Suprapubic skin (tissue), 4 donors: ENCODE data around the gene SPEG. TPM values are rescaled to one million over a fixed set of nuclear protein-coding genes. Genes with fewer than 3 reads are reported as not detected.

Source experiments
- DNase-seq, 2 donors: peaks; one replicate each; pipeline ENCODE4 v3.0.0-alpha.2; 2019; ENCODE audit warnings: low spot score in 2 of 2
- H3K27ac ChIP-seq: fragments of 200-600 bp; sonication (generic); one replicate; pipeline ENCODE4 v1.5.1; 2019
- H3K27me3 ChIP-seq: fragments of 200-600 bp; sonication (generic); one replicate; pipeline ENCODE4 v1.5.1; 2019
- H3K36me3 ChIP-seq: fragments of 200-600 bp; sonication (generic); one replicate; pipeline ENCODE4 v1.5.1; 2019
- H3K4me1 ChIP-seq: fragments of 200-600 bp; sonication (generic); one replicate; pipeline ENCODE4 v1.5.1; 2019
- H3K4me3 ChIP-seq: fragments of 200-600 bp; sonication (generic); one replicate; pipeline ENCODE4 v1.5.1; 2019; ENCODE audit warnings: mild to moderate bottlenecking
- H3K9me3 ChIP-seq: fragments of 200-600 bp; sonication (generic); one replicate; pipeline ENCODE4 v1.5.1; 2019
- EP300 ChIP-seq: sonication (generic); formaldehyde crosslinking; IDR thresholded peaks from one replicate; pipeline ENCODE4 v1.6.1; 2017; ENCODE audit warnings: antibody characterized with exemption
- POLR2A ChIP-seq, 2 donors: fragments of 450-650 bp; IDR thresholded peaks; one replicate each; pipeline ENCODE4 v1.6.1; 2017; ENCODE audit warnings: antibody characterized with exemption in 2 of 2, mild to moderate bottlenecking in 2 of 2, moderate library complexity in 2 of 2
- POLR2AphosphoS5 ChIP-seq, 3 donors: sonication (generic); formaldehyde crosslinking; IDR thresholded peaks; one replicate each; pipeline ENCODE4 v1.6.1; 2017; ENCODE audit warnings: antibody characterized with exemption in 3 of 3
- WGBS: methylation state at CpG from one replicate; pipeline ENCODE4 v1.1.5; 2018; 5-methylcytosine and 5-hydroxymethylcytosine counted together
- total RNA-seq, 4 donors: library from RNA; depleted of rRNA; stranded (reverse); fragments of >200 nt; gene quantifications; one replicate each; pipeline ENCODE4 v1.1.0, GENCODE V29; 2016
- TF ChIP-seq, protein P1 (sequence below), 2 donors: fragments of 200-600 bp in 1 of 2; fragments of 450-650 bp in 1 of 2; sonication (generic) in 1 of 2; IDR thresholded peaks; one replicate each; pipeline ENCODE4 v1.5.1; 2016 to 2019; ENCODE audit warnings: antibody characterized with exemption in 2 of 2, mild to moderate bottlenecking in 1 of 2, moderate library complexity in 1 of 2

SPEG gene
- total RNA-seq, 4 donors from 2014 or later = 6.5 to 17.2 (median 6.7) TPM

GRCh38 chr2:219410390-219410789 lies 24.3 kb upstream of the SPEG start:
- no peaks in the 10 kb centered on the region for H3K4me1 ChIP-seq
- no peak overlapping the region for H3K27ac ChIP-seq
- H3K27me3 ChIP-seq = peaks cover 8% of the 10 kb centered on the region
- H3K4me3 ChIP-seq = no peak overlapping the region
- TF ChIP-seq POLR2A (IDR thresholded peaks at IDR 0.05) (no peak), EP300 (no peak), POLR2AphosphoS5 (IDR thresholded peaks at IDR 0.05) (no peak)
- TF ChIP-seq, protein P1, sequence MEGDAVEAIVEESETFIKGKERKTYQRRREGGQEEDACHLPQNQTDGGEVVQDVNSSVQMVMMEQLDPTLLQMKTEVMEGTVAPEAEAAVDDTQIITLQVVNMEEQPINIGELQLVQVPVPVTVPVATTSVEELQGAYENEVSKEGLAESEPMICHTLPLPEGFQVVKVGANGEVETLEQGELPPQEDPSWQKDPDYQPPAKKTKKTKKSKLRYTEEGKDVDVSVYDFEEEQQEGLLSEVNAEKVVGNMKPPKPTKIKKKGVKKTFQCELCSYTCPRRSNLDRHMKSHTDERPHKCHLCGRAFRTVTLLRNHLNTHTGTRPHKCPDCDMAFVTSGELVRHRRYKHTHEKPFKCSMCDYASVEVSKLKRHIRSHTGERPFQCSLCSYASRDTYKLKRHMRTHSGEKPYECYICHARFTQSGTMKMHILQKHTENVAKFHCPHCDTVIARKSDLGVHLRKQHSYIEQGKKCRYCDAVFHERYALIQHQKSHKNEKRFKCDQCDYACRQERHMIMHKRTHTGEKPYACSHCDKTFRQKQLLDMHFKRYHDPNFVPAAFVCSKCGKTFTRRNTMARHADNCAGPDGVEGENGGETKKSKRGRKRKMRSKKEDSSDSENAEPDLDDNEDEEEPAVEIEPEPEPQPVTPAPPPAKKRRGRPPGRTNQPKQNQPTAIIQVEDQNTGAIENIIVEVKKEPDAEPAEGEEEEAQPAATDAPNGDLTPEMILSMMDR (IDR thresholded peaks at IDR 0.05) = no peak
- no peaks in the 10 kb centered on the region for H3K9me3 ChIP-seq
- WGBS = 93% methylated on average over 8 of the region's 8 CpGs
- no peaks in the 10 kb centered on the region for H3K36me3 ChIP-seq
- DNase-seq = no peak

- TF ChIP-seq POLR2A (IDR thresholded peaks at IDR 0.05) (no peak), POLR2AphosphoS5 (IDR thresholded peaks at IDR 0.05) (no peak), EP300 (no peak)
- TF ChIP-seq, protein P1 (IDR thresholded peaks at IDR 0.05) = no peak
- no peak for DNase-seq
- H3K27ac ChIP-seq = no peak overlapping the region
- H3K36me3 ChIP-seq = no peaks in the 10 kb centered on the region
- WGBS = 78% methylated on average over 4 of the region's 4 CpGs
- no peak overlapping the region for H3K4me3 ChIP-seq
- H3K9me3 ChIP-seq = no peaks in the 10 kb centered on the region
- peaks cover 9% of the 10 kb centered on the region for H3K4me1 ChIP-seq
- peaks cover 38% of the 10 kb centered on the region for H3K27me3 ChIP-seq
These were observed 19.8 kb upstream of the SPEG start for GRCh38 chr2:219414857-219415256.

- WGBS = 67% methylated on average over 5 of the region's 5 CpGs
- Histone ChIP-seq H3K4me3 (no peak overlapping the region), H3K27ac (no peak overlapping the region), H3K9me3 (no peaks in the 10 kb centered on the region), H3K27me3 (peaks cover 44% of the 10 kb centered on the region), H3K4me1 (peaks cover 9% of the 10 kb centered on the region), H3K36me3 (no peaks in the 10 kb centered on the region)
- TF ChIP-seq POLR2AphosphoS5 (IDR thresholded peaks at IDR 0.05) (no peak), POLR2A (IDR thresholded peaks at IDR 0.05) (no peak), EP300 (no peak)
- TF ChIP-seq, protein P1 (IDR thresholded peaks at IDR 0.05) = no peak
- DNase-seq = no peak
These were observed 18.9 kb upstream of the SPEG start for GRCh38 chr2:219415580-219416234.

GRCh38 chr2:219416235-219416602 lies 18.4 kb upstream of the SPEG start:
- WGBS = 42% methylated on average over 3 of the region's 3 CpGs
- H3K36me3 ChIP-seq = no peaks in the 10 kb centered on the region

DNA sequence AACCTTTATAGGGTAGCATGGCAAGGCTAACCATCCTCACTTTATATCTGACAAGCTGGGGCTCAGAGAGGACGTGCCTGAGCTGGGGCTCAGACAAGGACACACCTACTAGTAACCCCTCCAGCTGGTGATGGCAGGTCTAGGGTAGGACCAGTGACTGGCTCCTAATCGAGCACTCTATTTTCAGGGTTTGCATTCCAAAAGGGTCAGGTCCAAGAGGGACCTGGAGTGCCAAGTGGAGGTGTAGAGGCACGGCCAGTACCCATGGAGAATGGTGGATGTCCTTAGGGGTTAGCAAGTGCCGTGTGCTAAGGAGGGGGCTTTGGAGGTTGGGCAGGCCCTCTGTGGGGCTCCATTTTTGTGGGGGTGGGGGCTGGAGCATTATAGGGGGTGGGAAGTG lies 17.7 kb upstream of the SPEG start:
- peaks cover 9% of the 10 kb centered on the region for H3K4me1 ChIP-seq
- H3K27ac ChIP-seq = no peak overlapping the region
- DNase-seq = no peak
- TF ChIP-seq EP300 (no peak), POLR2AphosphoS5 (IDR thresholded peaks at IDR 0.05) (no peak), POLR2A (IDR thresholded peaks at IDR 0.05) (no peak)
- TF ChIP-seq, protein P1 (IDR thresholded peaks at IDR 0.05) = no peak
- H3K36me3 ChIP-seq = no peaks in the 10 kb centered on the region
- no peaks in the 10 kb centered on the region for H3K9me3 ChIP-seq
- WGBS = 46% methylated on average over 4 of the region's 4 CpGs
- H3K4me3 ChIP-seq = no peak overlapping the region
- H3K27me3 ChIP-seq = peaks cover 46% of the 10 kb centered on the region

More at GRCh38 chr2:219416235-219416602, 18.4 kb upstream of the SPEG start:
- Histone ChIP-seq H3K9me3 (no peaks in the 10 kb centered on the region), H3K27me3 (peaks cover 46% of the 10 kb centered on the region), H3K4me3 (no peak overlapping the region), H3K4me1 (peaks cover 9% of the 10 kb centered on the region), H3K27ac (no peak overlapping the region)
- no peak for DNase-seq
- TF ChIP-seq, protein P1 (IDR thresholded peaks at IDR 0.05) = no peak
